Bronchial epithelial cell (primary cell): ENCODE results near the gene LPA. TPM values are rescaled to one million over a fixed set of nuclear protein-coding genes. Genes with fewer than 3 reads are reported as not detected.
"Not testable (repeated sequence)": the region's sequence is repeated elsewhere in the genome, so short reads cannot be mapped to it uniquely, and the experiment has no call there.

Source experiments
- DNase-seq: peaks from one replicate; pipeline ENCODE4 v3.0.0-alpha.2; 2010; ENCODE audit warnings: low read depth
- FAIRE-seq: peaks from 2 replicates; lab custom pipeline; 2011; peaks lifted over from hg19 to GRCh38; lab: Jason Lieb, UNC
- H3K27me3 ChIP-seq: 2 replicates; pipeline ENCODE4 v1.5.1; 2011; ENCODE audit warnings: low read length; ENCODE audit not compliant: control insufficient read depth, insufficient read depth
- H3K36me3 ChIP-seq: 2 replicates; pipeline ENCODE4 v1.5.1; 2011; ENCODE audit warnings: low read length; ENCODE audit not compliant: control insufficient read depth, insufficient read depth
- H3K4me3 ChIP-seq: 2 replicates; pipeline ENCODE4 v1.5.1; 2011; ENCODE audit warnings: mild to moderate bottlenecking, low read depth, low read length, control low read depth
- total RNA-seq: library from RNA; depleted of rRNA; stranded (reverse); fragments of >200 nt; gene quantifications from 2 replicates; pipeline ENCODE4 v1.2.1, GENCODE V29; 2014
- TF ChIP-seq, protein P1 (sequence below): IDR thresholded peaks from 2 replicates; pipeline ENCODE4 v1.5.1; 2011; ENCODE audit warnings: mild to moderate bottlenecking, moderate library complexity, low read length, control low read depth, inconsistent platforms; ENCODE audit not compliant: insufficient read depth, severe bottlenecking

Gene LPA
- total RNA-seq, 1 donor from 2014 or later, result 0.26 TPM

GRCh38 chr6:160535270-160535669, 128.8 kb downstream of the LPA start:
- peak; percentile 84 for FAIRE-seq

GRCh38 chr6:160534050-160534696, 129.9 kb downstream of the LPA start:
- peaks cover 2% of the 10 kb centered on the region for H3K27me3 ChIP-seq
- DNase-seq (peak; percentile 33), FAIRE-seq (no peak)
- no peak overlapping the region for H3K4me3 ChIP-seq
- H3K36me3 ChIP-seq, result no peaks in the 10 kb centered on the region
- TF ChIP-seq, protein P1, sequence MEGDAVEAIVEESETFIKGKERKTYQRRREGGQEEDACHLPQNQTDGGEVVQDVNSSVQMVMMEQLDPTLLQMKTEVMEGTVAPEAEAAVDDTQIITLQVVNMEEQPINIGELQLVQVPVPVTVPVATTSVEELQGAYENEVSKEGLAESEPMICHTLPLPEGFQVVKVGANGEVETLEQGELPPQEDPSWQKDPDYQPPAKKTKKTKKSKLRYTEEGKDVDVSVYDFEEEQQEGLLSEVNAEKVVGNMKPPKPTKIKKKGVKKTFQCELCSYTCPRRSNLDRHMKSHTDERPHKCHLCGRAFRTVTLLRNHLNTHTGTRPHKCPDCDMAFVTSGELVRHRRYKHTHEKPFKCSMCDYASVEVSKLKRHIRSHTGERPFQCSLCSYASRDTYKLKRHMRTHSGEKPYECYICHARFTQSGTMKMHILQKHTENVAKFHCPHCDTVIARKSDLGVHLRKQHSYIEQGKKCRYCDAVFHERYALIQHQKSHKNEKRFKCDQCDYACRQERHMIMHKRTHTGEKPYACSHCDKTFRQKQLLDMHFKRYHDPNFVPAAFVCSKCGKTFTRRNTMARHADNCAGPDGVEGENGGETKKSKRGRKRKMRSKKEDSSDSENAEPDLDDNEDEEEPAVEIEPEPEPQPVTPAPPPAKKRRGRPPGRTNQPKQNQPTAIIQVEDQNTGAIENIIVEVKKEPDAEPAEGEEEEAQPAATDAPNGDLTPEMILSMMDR, result peak; percentile 86

More at GRCh38 chr6:160535270-160535669, 128.8 kb downstream of the LPA start:
- TF ChIP-seq, protein P1, result no peak
- Histone ChIP-seq H3K27me3 (peaks cover 2% of the 10 kb centered on the region), H3K36me3 (no peaks in the 10 kb centered on the region), H3K4me3 (no peak overlapping the region)
- DNase-seq, result no peak

DNA sequence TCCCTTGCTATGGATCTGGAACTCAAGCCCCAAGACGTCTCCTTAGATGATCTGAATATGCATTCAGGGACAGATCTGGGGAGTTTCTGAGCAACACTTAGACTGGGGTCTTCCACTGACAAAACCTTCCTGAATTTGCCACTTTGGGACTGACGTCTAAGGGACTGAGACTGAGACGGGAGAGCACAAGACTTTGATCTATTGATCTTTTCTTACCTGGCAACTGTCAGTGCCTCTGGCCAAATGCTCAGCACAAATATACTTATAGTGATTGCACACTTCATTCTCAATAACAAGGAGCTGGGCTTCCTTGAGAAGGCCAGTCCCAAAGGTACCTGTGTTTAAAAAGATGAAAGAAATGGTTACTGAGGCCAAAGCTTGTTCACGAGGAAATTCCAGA, 131.8 kb downstream of the LPA start:
- Histone ChIP-seq H3K27me3 (no peaks in the 10 kb centered on the region), H3K4me3 (no peak overlapping the region), H3K36me3 (no peaks in the 10 kb centered on the region)
- FAIRE-seq, result no peak
- TF ChIP-seq, protein P1, result no peak
- DNase-seq, result no peak

- TF ChIP-seq, protein P1, result no peak
- H3K36me3 ChIP-seq, result no peaks in the 10 kb centered on the region
- DNase-seq (no peak), FAIRE-seq (no peak)
- no peaks in the 10 kb centered on the region for H3K27me3 ChIP-seq
- no peak overlapping the region for H3K4me3 ChIP-seq
These were observed 132.2 kb downstream of the LPA start for GRCh38 chr6:160531826-160532225.

- not testable (repeated sequence) for H3K27me3 ChIP-seq, H3K4me3 ChIP-seq, DNase-seq, H3K36me3 ChIP-seq, FAIRE-seq
These were observed 134.6 kb downstream of the LPA start for GRCh38 chr6:160529524-160529923.

GRCh38 chr6:160523223-160523622, 140.9 kb downstream of the LPA start:
- DNase-seq, result no peak
- no peaks in the 10 kb centered on the region for H3K36me3 ChIP-seq
- H3K27me3 ChIP-seq, result no peaks in the 10 kb centered on the region
- TF ChIP-seq, protein P1, result no peak
- no peak for FAIRE-seq
- no peak overlapping the region for H3K4me3 ChIP-seq
